ENCODE measurements around the gene SKI.
"Not testable (repeated sequence)": the region's sequence is repeated elsewhere in the genome, so short reads cannot be mapped to it uniquely, and the experiment has no call there.

The SKI gene

DNA sequence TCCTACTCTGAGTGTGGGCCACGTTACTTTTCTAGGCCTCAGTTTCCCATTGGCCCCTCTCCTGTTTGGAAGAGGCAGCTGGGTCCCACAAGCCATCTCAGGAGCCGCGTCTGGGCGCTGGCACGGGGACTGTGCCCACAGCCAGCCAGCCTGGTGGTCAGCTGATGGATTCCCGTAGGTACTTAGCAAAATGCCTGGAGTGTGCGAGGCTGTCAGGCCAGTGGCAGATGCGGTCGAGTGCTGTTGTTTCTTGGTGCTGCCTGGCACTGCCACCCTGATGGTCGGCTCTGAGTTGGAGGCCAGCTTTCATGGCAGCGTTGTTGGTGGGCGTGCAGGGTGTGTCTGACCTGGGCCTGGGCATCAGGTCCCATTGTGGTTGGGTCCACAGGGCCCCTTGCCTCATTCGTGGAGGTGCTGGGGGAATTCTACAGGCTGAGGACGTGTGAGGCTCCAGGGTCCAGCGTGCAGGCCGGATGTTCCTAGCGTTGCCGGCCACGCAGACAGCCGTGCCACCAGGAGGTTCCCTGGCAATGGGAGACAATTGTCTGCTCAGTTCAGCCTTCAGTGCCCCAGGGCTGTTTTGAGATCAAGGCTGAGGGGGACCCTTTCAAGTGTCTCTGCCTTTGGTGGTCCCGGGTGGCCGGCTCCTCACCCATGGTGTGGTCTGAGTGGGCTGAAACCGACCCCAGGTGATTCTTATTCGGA, 20.9 kb downstream of the SKI start:
- DNase-seq = no peak

DNA sequence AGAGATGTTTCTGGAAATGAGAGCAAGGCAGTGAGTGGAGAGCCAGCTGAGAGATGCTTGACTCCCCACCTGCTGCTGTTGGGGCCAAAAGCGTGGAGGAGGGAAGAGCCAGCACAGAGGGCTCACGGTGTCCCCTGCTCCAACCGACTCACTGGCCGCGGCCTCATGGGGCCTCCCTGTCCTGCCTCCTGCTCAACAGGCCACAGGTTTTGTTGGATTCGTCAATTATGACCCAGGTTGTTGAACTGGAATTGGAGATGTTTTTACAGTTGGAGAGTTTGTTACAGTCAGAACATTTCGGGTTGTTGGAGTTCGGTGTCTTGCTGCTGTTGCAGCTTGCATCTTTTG, 21.4 kb downstream of the SKI start:
- DNase-seq = no peak

DNA sequence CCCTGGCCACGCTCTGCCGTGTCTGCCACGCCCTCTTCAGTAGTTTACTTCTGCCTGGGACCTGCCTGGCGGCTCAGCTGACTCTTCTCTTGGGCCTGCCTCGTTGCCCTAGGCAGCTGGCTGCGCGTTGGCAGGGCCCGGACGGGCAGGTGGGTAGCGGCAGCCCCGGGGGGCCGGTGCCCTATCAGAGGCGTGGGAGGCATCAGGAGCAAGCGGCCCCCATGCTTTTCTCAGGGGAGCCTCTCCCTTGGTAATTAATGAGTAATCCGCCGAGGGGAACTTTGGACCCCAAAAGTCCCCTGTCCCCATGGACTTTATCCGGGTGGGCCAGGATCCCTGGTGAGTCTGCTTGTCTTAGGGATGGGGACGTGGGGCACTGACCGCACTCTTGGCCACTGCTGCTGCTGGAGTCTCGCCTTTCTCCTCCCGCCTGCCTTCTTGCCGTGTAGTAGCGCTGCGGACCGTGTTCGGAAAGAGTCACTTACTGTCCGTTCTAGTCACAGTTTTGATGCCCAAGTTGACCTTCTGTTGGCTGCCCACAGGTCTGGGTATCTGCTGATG, 22.7 kb downstream of the SKI start:
- DNase-seq = no peak

DNA sequence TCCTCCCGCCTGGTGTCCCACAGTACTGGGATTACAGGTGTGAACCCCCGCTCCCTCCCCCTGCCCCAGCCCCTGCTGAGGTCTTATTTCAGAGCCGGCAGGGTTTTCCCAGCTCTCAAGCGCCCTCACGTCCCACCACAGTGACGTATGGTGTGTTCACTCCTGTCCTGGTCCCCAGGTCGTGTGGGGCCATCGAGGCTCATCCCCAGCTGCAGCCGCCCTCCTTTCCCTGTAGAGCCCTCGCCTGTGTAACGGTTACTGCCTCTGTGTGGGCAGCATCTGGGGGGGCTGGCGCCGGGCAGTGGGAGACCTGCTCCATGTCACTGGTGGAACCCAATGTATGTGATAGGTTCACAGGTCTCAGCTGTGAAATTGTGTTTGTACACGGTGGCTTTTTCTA, 23.2 kb downstream of the SKI start:
- DNase-seq = no peak

DNA sequence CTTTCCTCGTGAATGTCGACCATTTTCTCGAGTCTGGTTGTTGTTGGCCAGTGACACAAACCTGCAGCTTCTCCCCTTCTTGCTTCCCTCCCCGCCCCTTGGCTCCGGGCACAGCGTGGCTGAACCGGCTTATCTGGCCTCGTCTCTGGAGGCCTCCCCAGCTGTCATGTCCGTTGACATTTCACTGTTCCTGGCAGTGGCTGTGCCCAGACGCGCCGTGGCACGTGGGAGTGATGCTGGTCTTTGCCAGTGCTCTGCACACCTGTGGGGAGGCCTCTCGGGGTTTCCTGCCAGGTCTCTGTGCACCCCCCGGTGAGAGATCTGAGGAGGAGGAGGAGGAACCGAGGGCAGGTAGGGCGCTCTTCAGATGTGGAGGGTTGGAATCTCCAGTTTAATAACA, 23.7 kb downstream of the SKI start:
- no peak for DNase-seq

DNA sequence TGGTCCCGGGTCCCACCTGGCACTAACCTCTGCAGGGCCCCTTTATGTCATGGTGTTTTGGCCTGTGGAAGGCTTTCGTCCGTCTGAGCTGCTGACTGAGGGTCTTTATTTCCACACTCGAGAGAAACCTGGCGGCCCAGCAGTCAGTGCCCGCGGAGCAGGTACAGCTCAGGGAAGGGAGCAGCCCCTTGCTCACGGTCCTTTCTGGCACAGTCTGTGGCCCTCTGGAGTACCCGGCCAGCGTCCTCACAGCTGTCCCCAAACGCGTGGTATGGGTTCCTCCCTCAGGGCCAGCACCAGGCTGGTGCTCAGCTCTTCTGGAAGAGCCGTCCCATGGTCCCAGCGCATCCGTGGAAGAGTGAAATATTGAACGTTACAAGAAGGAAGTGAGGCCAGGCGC, 24.3 kb downstream of the SKI start:
- no peak for DNase-seq

DNA sequence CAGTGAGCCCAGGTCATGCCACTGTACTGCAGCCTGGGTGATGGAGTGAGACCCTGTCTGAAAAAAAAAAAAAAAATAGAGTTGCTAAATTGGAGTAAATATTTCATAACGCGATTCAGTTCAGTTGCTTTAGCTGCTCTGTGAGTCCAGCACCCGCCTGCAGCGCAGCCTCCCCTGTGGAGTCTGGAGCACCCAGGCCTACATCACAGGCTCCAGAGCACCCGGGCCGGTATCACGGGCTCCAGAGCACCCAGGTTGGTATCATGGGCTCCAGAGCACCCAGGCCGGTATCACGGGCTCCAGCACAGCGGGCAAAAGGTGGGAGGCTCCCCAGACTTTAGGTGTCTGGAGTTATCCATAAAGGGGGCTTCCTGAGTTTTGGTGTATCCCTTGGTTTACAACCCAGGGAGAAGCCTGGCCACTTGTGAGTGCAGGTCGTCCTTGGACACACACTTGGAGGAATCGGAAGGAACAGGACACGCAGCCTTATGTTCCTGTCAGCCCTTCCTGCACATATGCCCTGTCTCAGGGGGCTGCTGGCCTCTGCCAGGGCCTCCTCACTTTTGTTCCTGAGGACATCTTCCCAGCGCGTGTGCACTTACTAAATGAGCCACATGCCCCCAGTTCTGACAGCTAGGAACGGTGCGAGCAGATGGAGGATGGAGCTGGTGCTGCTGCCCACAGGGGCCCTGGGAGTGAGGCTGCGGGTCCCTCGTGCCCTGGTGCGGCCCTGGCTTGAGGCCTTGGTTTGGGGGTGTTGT, 25.1 kb downstream of the SKI start:
- no peak for DNase-seq

DNA sequence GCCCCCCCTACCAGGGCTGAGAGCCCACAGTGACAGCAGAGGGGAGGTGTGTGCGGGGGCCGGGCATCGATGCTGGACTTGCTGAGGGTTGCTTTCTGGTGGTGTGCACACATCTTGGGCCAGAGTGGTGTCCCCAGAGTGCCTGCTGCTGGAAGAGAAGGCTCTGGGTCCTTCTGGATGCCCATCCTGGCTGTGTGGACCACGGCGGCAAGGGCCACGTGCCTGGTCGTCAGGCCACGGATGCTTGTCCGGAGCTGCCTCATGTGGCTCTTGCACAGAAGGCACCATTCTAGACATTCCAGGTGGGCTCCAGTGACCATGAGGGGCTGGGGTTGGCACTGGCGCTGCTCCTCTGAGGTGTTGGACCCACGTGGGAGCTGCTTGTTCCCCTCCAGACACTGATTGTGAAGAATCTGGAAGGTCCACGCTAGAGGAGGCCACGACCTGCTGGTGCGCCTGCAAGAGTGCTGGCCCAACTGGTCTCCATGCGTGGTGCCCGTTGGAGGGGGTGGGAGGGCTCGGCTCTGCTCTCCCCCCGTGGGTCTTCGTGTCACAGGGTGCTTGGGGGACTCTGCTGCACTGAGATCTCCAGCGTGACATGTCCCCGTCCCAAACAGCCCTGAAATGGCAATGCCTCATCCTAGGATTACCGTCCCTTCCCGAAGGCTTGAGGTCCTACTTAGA, 25.8 kb downstream of the SKI start:
- DNase-seq = no peak

DNA sequence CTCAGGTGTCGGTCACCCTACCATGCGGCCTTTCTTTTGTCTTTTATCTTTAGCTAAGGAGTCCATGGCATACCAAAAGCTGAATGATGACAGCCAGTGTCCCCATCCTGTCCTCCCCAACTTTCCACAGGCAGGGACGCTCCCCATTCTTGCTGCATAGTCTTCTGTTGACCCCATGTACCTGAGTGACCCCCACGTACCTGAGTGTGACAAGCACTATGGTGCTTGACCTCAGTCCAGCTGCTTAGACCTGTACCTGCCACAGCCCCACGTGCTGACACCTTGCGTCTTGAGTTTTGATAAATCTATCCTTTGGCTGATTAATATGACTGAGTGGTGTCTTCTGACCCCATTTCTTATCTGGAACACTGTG, 26.9 kb downstream of the SKI start:
- no peak for DNase-seq

DNA sequence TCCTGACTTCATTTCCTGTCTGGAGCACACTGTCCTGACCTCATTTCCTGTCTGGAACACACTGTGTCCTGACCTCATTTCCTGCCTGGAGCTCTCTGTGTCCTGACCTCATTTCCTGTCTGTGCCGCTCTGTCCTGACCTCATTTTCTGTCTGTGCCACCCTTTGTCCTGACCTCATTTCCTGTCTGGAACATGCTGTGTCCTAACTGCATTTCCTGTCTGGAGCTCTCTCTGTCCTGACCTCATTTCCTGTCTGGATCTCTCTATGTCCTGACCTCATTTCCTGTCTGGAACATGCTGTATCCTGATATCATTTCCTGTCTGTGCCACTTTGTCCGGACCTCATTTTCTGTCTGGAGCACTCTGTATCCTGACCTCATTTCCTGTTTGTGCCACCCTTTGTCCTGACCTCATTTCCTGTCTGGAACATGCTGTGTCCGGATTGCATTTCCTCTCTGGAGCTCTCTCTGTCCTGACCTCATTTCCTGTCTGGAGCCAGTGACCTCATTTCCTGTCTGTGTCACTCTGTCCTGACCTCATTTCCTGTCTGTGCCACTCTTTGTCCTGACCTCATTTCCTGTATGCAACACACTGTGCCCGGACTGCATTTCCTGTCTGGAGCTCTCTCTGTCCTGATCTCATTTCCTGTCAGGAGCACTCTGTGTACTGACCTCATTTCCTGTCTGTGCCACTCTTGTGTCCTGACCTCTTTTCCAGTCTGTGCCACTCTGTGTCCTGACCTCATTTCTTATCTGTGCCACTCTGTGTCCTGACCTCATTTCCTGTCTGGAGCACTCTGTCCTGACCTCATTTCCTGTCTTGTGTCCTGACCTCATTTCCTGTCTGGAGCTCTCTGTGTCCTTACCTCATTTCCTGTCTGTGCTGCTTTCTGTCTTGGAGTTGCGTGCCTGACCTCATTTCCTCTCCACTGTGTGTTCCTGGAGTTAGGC, 27.6 kb downstream of the SKI start:
- peak; percentile 77 for DNase-seq

DNA sequence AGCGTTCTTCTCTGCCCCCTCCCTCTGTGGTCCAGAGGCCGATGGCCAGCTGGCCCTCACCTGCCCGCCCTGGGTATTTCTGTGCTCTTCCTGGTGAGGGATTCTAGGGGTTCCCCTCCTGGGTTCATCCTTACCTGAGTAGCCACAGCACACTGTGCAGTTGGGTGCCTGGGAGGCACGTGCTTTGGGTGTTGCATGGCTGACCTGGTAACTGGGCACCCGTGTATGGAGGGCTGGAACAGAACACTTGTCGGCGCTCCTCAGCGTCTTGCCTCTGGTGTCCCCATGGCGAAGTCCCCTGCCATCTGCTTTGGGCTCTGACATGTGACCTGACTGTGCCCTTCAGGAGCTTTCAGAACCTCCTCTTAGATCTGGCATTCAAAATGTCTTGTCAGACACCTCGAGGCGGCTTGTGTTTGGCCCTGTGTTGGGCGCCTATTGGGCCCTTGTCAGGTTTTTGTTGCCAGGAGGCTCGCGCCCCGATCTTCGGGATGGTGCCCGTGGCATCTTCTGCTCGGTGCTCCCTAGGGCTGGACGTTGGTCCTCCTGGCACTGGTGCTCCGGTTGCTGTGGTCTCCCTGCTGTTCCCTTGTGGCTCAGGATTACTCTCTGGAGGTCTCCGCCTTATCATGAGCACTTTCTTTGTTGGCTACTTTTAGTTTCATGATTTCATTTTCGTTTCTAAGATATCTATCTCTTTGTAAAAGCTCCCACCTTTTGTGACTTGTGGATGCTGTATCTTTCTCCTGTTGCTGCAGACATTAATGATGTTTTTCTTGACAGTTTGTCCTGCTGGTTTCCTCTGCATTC, 28.5 kb downstream of the SKI start:
- no peak for DNase-seq

DNA sequence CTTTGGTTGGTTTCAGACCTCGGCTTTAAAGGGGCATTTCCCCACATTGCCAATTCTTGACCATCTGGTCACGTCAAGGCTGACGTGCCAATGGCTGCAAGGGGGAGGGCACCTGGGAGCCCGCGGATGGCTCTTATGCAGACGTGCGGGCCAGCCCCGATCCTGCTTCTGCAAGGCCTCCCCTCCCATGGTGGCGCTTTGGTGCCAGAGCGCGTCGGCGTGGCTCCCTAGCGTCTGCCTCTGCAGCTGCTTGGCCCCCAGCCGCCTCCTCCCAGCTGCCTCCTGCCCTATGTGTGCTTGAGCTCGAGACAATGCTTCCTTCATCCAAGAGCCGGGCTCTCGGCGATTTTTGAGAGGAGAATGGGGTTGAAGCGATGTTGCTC, 29.1 kb downstream of the SKI start:
- no peak for DNase-seq

DNA sequence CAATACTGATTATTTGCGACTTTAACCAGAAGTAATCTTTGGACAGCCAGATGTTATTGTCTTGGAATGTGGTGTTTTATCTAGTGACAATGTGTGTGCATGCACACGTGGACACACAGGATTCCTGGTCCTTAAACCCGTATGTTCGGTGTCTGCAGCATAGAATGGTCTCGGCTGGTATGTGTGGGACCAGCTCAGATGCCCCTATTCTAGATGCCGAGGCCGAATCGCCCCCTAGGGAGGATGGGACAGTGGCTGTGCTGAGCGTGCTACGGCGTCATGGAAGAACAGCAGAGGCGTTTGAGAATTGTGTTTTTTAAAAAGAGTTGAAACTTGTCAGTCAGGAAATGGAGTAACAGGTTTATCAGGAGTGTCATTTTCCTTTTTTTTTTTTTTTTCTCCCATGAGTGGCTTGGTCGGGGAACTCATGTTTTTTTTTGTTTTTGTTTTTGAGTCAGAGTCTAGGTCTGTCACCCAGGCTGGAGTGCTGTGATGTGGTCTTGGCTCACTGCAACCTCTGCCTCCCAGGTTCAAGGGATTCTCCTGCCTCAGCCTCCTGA, 30.1 kb downstream of the SKI start:
- DNase-seq = no peak

DNA sequence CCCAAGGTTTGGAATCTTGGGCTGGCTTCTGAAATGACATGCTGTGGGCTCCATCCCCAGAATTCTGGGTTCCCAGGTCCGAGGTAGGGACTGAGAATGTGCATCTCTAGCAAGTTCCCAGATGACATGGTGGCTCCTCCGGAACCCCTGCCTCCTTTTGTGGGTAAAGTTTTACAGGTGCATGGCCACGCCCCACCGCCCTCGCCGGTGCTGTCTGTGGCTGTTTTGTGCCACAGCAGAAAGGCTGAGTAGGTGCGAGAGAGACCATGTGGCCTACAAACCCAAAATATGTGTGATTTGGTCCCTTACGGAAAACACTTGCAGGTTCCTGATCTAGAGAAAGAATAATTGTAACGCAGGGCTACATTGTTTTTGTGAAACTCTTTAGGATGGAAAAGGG, 30.9 kb downstream of the SKI start:
- DNase-seq = no peak

DNA sequence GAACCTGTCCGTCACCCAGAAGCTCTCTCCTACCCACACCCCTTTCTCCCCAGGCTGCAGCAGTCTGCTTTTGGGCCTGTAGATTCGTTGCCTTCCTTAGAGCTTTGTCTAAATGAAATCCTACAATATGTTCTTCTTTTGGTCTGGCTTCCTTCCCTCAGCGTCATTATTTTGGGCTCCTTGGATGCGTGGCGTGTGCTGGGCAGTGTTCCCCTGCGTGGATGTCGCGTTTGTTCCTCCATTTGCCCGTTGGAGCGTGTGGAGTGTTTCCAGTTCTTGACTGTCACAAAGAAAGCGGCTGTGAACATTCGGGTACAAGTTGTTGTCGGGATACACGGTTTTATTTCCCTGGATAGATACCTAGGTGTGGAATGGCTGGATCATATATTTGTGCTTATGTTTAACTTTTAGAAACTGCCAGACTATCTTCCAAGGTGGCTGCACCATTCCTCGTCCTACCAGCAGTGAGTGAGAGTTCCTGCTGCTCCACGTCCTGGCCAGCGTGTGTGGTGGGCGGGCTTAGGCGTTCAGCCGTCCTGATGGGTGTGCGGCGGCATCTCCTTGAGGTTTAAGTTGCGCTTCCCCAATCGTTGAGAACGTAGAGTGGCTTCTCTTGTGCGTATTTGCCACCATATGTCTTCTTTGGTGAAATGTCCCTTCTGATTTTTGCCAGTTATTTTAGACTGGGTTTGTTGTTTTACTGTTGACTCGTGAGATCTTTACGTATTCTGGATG, 31.7 kb downstream of the SKI start:
- peak; percentile 17 for DNase-seq

DNA sequence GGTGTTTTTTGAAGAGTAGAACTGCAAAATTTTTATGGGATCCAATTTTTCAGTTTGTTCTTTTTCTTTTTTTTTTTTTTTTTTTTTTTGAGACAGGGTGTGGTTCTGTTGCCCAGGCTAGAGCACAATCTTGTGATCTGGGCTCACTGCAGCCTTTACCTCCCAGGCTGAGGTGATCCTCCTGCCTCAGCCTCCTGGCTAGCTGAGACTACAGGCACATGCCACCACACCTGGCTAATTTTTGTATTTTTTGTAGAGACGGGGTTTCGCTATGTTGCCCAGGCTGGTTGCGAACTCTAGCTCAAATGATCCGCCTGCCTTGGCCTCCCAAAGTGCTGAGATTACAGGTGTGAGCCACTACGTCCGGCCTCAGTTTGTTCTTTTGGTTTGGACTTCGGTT, 32.4 kb downstream of the SKI start:
- not testable (repeated sequence) for DNase-seq

DNA sequence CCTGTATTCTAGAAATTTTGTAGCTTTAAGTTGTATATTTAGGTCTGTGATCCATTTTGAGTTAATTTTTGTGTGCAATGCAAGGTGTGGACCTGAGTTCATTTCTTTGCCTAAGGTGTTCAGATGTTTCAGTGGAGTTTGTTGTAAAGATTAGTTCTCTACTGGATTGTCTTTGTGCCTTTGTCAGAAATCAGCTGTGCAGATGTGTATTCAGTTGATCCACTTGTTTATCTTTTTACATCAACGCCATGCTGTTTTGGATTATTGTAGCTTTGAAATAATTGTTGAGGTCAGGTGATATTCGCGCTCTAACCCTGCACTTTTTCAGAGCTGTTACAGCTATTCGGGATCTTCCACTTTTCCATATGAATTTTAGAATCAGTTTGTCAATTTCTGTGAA, 32.8 kb downstream of the SKI start:
- no peak for DNase-seq

DNA sequence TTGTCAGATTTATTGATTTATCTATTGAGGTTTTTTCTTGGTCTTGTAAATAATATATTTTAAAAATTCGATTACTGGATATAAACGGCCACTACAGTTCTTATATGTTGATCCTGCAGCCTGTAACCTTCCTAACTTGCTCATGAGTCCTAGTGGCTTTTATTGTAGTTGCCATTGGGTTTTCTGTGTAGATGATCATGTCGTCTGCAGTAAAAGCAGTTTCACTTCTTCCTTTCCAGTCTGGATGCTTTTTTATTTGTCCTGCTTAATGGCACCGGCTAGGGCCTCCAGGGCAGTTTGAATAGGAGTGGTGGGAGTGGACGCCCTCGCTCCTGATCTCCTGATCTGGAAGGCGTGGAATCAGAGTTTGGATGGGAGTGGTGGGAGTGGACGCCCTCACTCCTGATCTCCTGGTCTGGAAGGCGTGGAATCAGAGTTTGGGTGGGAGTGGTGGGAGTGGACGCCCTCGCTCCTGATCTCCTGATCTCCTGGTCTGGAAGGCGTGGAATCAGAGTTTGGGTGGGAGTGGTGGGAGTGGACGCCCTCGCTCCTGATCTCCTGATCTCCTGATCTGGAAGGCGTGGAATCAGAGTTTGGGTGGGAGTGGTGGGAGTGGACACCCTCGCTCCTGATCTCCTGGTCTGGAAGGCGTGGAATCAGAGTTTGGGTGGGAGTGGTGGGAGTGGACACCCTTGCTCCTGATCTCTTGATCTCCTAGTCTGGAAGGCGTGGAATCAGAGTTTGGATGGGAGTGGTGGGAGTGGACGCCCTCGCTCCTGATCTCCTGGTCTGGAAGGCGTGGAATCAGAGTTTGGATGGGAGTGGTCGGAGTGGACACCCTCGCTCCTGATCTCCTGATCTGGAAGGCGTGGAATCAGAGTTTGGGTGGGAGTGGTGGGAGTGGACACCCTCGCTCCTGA, 33.6 kb downstream of the SKI start:
- peak; percentile 56 for DNase-seq

DNA sequence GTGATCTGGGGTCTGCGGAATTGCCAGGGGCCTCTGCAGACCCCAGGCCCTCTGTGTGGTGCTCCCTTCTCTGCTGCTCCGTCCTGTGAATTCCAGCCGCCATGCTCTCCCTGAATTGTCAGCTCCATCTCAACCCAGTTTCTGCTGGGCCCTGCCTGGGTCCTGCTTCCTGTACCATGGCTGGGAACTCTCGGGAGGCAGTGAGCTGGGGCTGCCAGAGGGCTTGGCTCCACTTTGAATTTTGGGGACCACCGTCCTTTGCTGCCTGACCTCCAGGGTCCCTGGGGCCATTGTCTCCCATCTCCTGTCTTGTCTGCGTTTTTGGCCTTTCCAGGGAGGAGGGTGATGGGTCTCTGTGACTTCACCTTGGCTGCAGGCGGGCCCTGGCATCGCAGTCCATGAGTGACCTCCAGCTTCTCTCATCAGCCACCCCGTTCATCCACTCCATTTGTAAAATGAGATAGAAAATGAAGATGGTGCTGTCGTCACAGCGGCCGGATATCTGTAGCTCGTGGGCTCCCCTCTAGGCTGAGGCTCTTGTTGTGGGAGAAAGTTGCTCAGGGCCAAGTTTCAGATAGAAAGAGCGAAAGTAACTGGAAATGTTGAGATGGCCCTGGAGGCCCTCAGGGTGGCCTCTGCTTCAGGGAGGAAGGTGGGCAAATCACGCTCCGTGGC, 38.3 kb downstream of the SKI start:
- no peak for DNase-seq
